Measurements from ENCODE around the gene CDH26.

GRCh38 chr20:59936409-59936808 is 21.8 kb upstream of the CDH26 start:
- TF ChIP-seq EZH2 (IDR thresholded peaks at IDR 0.05) (no peak), POLR2AphosphoS5 (IDR thresholded peaks at IDR 0.05; ENCODE audit: borderline replicate concordance, low read depth, low read length) (no peak), FOXP2 (optimal IDR thresholded peaks at IDR 0.05; ENCODE audit: control extremely low read depth, extremely low read length, insufficient read depth) (no peak)
